Measurements from ENCODE around the gene TNS4. TPM values are rescaled to one million over a fixed set of nuclear protein-coding genes. Genes with fewer than 3 reads are reported as not detected.
A peak's percentile ranks its signal among the peaks of the same experiment; 100 is the strongest.

TNS4 gene
- total RNA-seq, 4 donors from 2014 or later, result 730 to 1,745 (median 1,078) TPM

GRCh38 chr17:40472733-40473452 is 28.5 kb downstream of the TNS4 start:
- DNase-seq (ENCODE audit: low spot score in 2 of 2), result no peak
- H3K27ac ChIP-seq, result no peak overlapping the region
- no peak overlapping the region for H3K4me3 ChIP-seq
- TF ChIP-seq EP300 (IDR thresholded peaks at IDR 0.05) (no peak), POLR2AphosphoS5 (IDR thresholded peaks at IDR 0.05) (no peak)
- H3K27me3 ChIP-seq, result no peaks in the 10 kb centered on the region
- peaks cover 6% of the 10 kb centered on the region for H3K36me3 ChIP-seq
- peaks cover 27% of the 10 kb centered on the region for H3K4me1 ChIP-seq
- H3K9me3 ChIP-seq, result no peaks in the 10 kb centered on the region
- 73% methylated on average over 3 of the region's 3 CpGs for WGBS

- Histone ChIP-seq H3K9me3 (no peaks in the 10 kb centered on the region), H3K27me3 (no peaks in the 10 kb centered on the region), H3K36me3 (no peaks in the 10 kb centered on the region), H3K4me1 (peaks cover 26% of the 10 kb centered on the region), H3K27ac (peak overlapping the region; percentile 10), H3K4me3 (no peak overlapping the region)
- TF ChIP-seq EP300 (IDR thresholded peaks at IDR 0.05) (no peak), POLR2AphosphoS5 (IDR thresholded peaks at IDR 0.05) (peak in 1 of 3 donors; percentile 4)
- no peak for DNase-seq (ENCODE audit: low spot score in 2 of 2)
- 74% methylated on average over 6 of the region's 6 CpGs for WGBS
These were observed 29.3 kb downstream of the TNS4 start for GRCh38 chr17:40471846-40472732.

GRCh38 chr17:40470932-40471828 is 30.2 kb downstream of the TNS4 start:
- H3K4me1 ChIP-seq, result peaks cover 17% of the 10 kb centered on the region
- H3K4me3 ChIP-seq, result no peak overlapping the region
- no peaks in the 10 kb centered on the region for H3K9me3 ChIP-seq
- no peaks in the 10 kb centered on the region for H3K27me3 ChIP-seq
- WGBS, result 60% methylated on average over 17 of the region's 17 CpGs
- DNase-seq (ENCODE audit: low spot score in 2 of 2), result no peak
- TF ChIP-seq POLR2A (IDR thresholded peaks at IDR 0.05) (no peak), POLR2AphosphoS5 (IDR thresholded peaks at IDR 0.05) (peak in 1 of 3 donors; percentile 42), EP300 (IDR thresholded peaks at IDR 0.05) (no peak), CTCF (IDR thresholded peaks at IDR 0.05) (no peak)
- no peaks in the 10 kb centered on the region for H3K36me3 ChIP-seq
- H3K27ac ChIP-seq, result peak overlapping the region; percentile 10

GRCh38 chr17:40469805-40470675 is 31.4 kb downstream of the TNS4 start:
- WGBS, result 68% methylated on average over 4 of the region's 4 CpGs
- H3K27ac ChIP-seq, result no peak overlapping the region
- H3K9me3 ChIP-seq, result no peaks in the 10 kb centered on the region
- H3K27me3 ChIP-seq, result no peaks in the 10 kb centered on the region
- H3K4me3 ChIP-seq, result no peak overlapping the region
- H3K4me1 ChIP-seq, result peaks cover 9% of the 10 kb centered on the region
- no peak for TF ChIP-seq CTCF (IDR thresholded peaks at IDR 0.05)
- no peak for TF ChIP-seq POLR2A (IDR thresholded peaks at IDR 0.05)
- no peak for TF ChIP-seq POLR2AphosphoS5 (IDR thresholded peaks at IDR 0.05)
- TF ChIP-seq EP300 (IDR thresholded peaks at IDR 0.05), result no peak
- no peaks in the 10 kb centered on the region for H3K36me3 ChIP-seq
- DNase-seq (ENCODE audit: low spot score in 2 of 2), result no peak

- peaks cover 9% of the 10 kb centered on the region for H3K4me1 ChIP-seq
- 91% methylated on average over 7 of the region's 7 CpGs for WGBS
- TF ChIP-seq CTCF (IDR thresholded peaks at IDR 0.05) (no peak), EP300 (IDR thresholded peaks at IDR 0.05) (no peak), POLR2A (IDR thresholded peaks at IDR 0.05) (no peak), POLR2AphosphoS5 (IDR thresholded peaks at IDR 0.05) (no peak)
- no peak overlapping the region for H3K27ac ChIP-seq
- no peaks in the 10 kb centered on the region for H3K36me3 ChIP-seq
- H3K9me3 ChIP-seq, result no peaks in the 10 kb centered on the region
- H3K4me3 ChIP-seq, result no peak overlapping the region
- H3K27me3 ChIP-seq, result no peaks in the 10 kb centered on the region
- no peak for DNase-seq (ENCODE audit: low spot score in 2 of 2)
These were observed 32.9 kb downstream of the TNS4 start for GRCh38 chr17:40468560-40468959.

Data from suprapubic skin (tissue), 4 donors.